ENCODE results near the gene PDE8A.
"Not testable (repeated sequence)": the region's sequence is repeated elsewhere in the genome, so short reads cannot be mapped to it uniquely, and the experiment has no call there.

The PDE8A gene

GRCh38 chr15:84981054-84981710, 474 bp upstream of the PDE8A start:
- Histone ChIP-seq H3K4me3 (replicated peaks; ENCODE audit: low read depth, low read length) (peak overlapping the region; percentile 79), H3K27me3 (replicated peaks; ENCODE audit: control insufficient read depth, insufficient read depth, low read length) (no peaks in the 10 kb centered on the region), H3K36me3 (ENCODE audit: control insufficient read depth, insufficient read depth, low read length) (no peaks in the 10 kb centered on the region)
- DNase-seq (ENCODE audit: extremely low read depth, insufficient read length) = peak; percentile 100
- no peak for TF ChIP-seq CTCF (IDR thresholded peaks at IDR 0.05; ENCODE audit: insufficient read depth, low read length, poor library complexity, severe bottlenecking)

GRCh38 chr15:84982301-84982920, 755 bp downstream of the PDE8A start:
- no peak for TF ChIP-seq CTCF (IDR thresholded peaks at IDR 0.05; ENCODE audit: insufficient read depth, low read length, poor library complexity, severe bottlenecking)
- Histone ChIP-seq H3K36me3 (ENCODE audit: control insufficient read depth, insufficient read depth, low read length) (no peaks in the 10 kb centered on the region), H3K27me3 (replicated peaks; ENCODE audit: control insufficient read depth, insufficient read depth, low read length) (no peaks in the 10 kb centered on the region), H3K4me3 (replicated peaks; ENCODE audit: low read depth, low read length) (peak overlapping the region; percentile 79)
- DNase-seq (ENCODE audit: extremely low read depth, insufficient read length) = peak; percentile 62

- no peak for TF ChIP-seq CTCF (IDR thresholded peaks at IDR 0.05; ENCODE audit: insufficient read depth, low read length, poor library complexity, severe bottlenecking)
- H3K27me3 ChIP-seq (replicated peaks; ENCODE audit: control insufficient read depth, insufficient read depth, low read length) = no peaks in the 10 kb centered on the region
- H3K36me3 ChIP-seq (ENCODE audit: control insufficient read depth, insufficient read depth, low read length) = no peaks in the 10 kb centered on the region
- H3K4me3 ChIP-seq (replicated peaks; ENCODE audit: low read depth, low read length) = peak overlapping the region; percentile 79; the same call in 1 of the 2 replicates
- DNase-seq (ENCODE audit: extremely low read depth, insufficient read length) = no peak
Observed at GRCh38 chr15:84983294-84983693, 1.6 kb downstream of the PDE8A start.

- no peak for DNase-seq (ENCODE audit: extremely low read depth, insufficient read length)
- Histone ChIP-seq H3K27me3 (replicated peaks; ENCODE audit: control insufficient read depth, insufficient read depth, low read length) (no peaks in the 10 kb centered on the region), H3K4me3 (replicated peaks; ENCODE audit: low read depth, low read length) (peak overlapping the region; percentile 79; the same call in 1 of the 2 replicates), H3K36me3 (ENCODE audit: control insufficient read depth, insufficient read depth, low read length) (no peaks in the 10 kb centered on the region)
- no peak for TF ChIP-seq CTCF (IDR thresholded peaks at IDR 0.05; ENCODE audit: insufficient read depth, low read length, poor library complexity, severe bottlenecking)
Observed at GRCh38 chr15:84983711-84984110, 2.1 kb downstream of the PDE8A start.

GRCh38 chr15:84985158-84985557, 3.5 kb downstream of the PDE8A start:
- H3K4me3 ChIP-seq (replicated peaks; ENCODE audit: low read depth, low read length) = no peak overlapping the region
- no peaks in the 10 kb centered on the region for H3K36me3 ChIP-seq (ENCODE audit: control insufficient read depth, insufficient read depth, low read length)
- DNase-seq (ENCODE audit: extremely low read depth, insufficient read length) = no peak
- TF ChIP-seq CTCF (IDR thresholded peaks at IDR 0.05; ENCODE audit: insufficient read depth, low read length, poor library complexity, severe bottlenecking) = no peak
- H3K27me3 ChIP-seq (replicated peaks; ENCODE audit: control insufficient read depth, insufficient read depth, low read length) = no peaks in the 10 kb centered on the region

GRCh38 chr15:84987351-84987750, 5.7 kb downstream of the PDE8A start:
- H3K36me3 ChIP-seq (ENCODE audit: control insufficient read depth, insufficient read depth, low read length); H3K4me3 ChIP-seq (replicated peaks; ENCODE audit: low read depth, low read length); H3K27me3 ChIP-seq (replicated peaks; ENCODE audit: control insufficient read depth, insufficient read depth, low read length); DNase-seq (ENCODE audit: extremely low read depth, insufficient read length): not testable (repeated sequence)
